Stimulated activated naive CD8-positive, alpha-beta T cell treated with anti-CD3 and anti-CD28 coated beads, Interleukin-15, amount 100 ng/mL, for 72 hours (primary cell): ENCODE data around the gene CLEC9A.
A peak's percentile ranks its signal among the peaks of the same experiment; 100 is the strongest.
"Not testable (repeated sequence)": the region's sequence is repeated elsewhere in the genome, so short reads cannot be mapped to it uniquely, and the experiment has no call there.

Experiments
- ATAC-seq: fragments of 150-1000 bp; cut with Tn5 transposase; 2 replicates; pipeline ENCODE4 v1.10.0; 2021; ENCODE audit warnings: mild to moderate bottlenecking, moderate library complexity
- DNase-seq, 2 donors: peaks; one replicate each; pipeline ENCODE4 v3.0.0; 2021 to 2022
- H3K27ac Mint-ChIP-seq, 2 donors: one replicate each; pipeline ENCODE4 v1.8.0; 2022; ENCODE audit warnings: mild to moderate bottlenecking in 2 of 2, mixed read lengths in 2 of 2, moderate library complexity in 2 of 2
- H3K27me3 Mint-ChIP-seq: one replicate; pipeline ENCODE4 v1.8.0; 2022; ENCODE audit warnings: mixed read lengths
- H3K4me1 Mint-ChIP-seq: one replicate; pipeline ENCODE4 v1.8.0; 2022; ENCODE audit warnings: mild to moderate bottlenecking, mixed read lengths
- H3K4me3 Mint-ChIP-seq, 2 donors: one replicate each; pipeline ENCODE4 v1.8.0; 2022; ENCODE audit warnings: mild to moderate bottlenecking in 2 of 2, mixed read lengths in 2 of 2, moderate library complexity in 1 of 2
- H3K9me3 Mint-ChIP-seq, 2 donors: one replicate each; pipeline ENCODE4 v1.8.0; 2022; ENCODE audit warnings: mixed read lengths in 2 of 2

CLEC9A gene

DNA sequence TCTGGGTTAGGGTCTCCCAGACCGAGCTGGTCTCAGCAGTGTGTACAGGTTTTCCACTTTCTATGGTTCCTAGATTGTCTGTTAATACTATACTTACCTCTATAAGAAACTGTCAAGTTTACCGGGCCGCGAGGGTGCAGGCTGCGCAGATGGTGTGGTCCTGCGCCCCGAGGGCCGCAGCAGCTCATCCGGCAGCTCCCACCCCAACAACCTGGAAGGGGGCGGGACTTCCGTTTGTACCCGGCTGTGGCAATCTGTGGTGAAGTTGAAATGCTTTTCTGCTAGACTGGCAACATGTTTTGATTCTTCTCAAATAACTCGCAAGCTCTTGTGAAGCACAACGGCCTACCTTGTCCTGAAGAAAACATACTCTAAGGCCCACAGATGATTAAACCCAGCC, at the start of gene CLEC9A:
CLEC9A (plus strand) TSS at position 237 of the 400 bp plus-strand sequence. CDS start 22,006 bp downstream, outside the sequence.
- Mint-ChIP-seq H3K27me3 (no peaks in the 10 kb centered on the region), H3K4me1 (no peaks in the 10 kb centered on the region), H3K4me3 (no peak within 1 kb of the TSS), H3K9me3 (no peaks in the 10 kb centered on the region), H3K27ac (peak within 1 kb of the TSS in 1 of 2 donors; percentile 37)
- DNase-seq (no peak), ATAC-seq (no peak)

DNA sequence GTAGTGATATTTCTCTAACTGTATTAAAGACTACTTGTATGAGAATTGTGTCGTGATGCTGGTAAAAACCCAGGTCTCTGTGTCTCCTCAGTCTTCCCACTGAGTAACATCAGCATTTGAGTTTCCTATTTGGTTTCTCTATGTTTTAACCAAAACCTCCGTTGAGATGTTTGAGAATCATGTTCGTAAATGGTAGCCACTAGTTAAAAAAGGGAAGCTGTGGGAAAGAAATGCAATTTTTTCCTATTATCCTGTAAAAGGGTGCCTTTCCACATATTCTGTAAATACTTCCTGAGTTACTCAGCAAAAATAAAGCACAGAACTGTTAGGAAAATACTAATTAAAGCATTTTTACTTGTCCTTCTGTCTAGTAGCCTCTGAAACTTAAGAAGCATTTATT, 38.6 kb upstream of the CLEC9A start:
- no peaks in the 10 kb centered on the region for H3K4me1 Mint-ChIP-seq
- H3K9me3 Mint-ChIP-seq = no peaks in the 10 kb centered on the region
- ATAC-seq (no peak), DNase-seq (no peak)
- H3K4me3 Mint-ChIP-seq = no peak overlapping the region
- H3K27me3 Mint-ChIP-seq = peaks cover 20% of the 10 kb centered on the region
- H3K27ac Mint-ChIP-seq = no peak overlapping the region

DNA sequence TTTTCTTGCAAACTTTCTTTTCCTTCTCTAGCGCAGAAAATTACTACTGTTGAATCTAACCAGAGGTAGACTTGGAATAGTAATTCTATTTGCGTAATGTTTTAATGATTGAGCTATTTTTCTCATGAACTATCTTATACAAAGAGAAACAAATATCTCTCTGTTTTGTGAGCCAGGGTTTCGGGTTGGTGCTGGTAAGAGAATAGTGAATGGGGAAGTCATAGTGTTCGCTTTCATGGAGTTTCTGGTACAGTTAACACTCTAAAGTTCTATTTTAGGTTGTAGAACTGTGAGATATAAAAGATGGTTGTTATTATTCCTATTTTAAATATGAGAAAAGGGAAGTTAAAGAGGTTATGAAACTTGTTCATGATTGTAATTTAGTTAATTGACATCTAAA, 38.2 kb upstream of the CLEC9A start:
- Mint-ChIP-seq H3K27me3 (peaks cover 20% of the 10 kb centered on the region), H3K4me3 (no peak overlapping the region), H3K9me3 (no peaks in the 10 kb centered on the region), H3K27ac (no peak overlapping the region), H3K4me1 (no peaks in the 10 kb centered on the region)
- no peak for ATAC-seq
- DNase-seq = no peak

DNA sequence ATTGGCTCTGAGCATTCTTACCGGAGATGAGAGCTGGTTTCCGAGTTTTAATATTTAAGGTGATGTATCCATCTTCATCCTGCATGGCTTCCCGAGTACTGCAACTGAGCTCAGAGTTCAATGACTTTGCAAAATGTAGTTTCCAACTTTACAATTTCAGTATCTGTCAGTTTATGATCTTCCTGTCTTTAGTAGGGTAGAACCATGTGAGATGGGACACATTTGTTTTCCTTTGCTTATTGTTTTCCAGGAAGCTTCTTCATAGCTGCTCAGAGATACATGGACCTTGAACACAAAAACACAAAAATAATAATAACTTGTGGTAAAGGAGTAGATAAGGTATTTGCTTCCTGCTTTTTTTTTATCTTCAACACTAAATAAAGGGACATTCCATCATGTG, 31.5 kb upstream of the CLEC9A start, which contains the start of gene CLEC1B:
CLEC1B (minus strand) TSS at position 106 of the 400 bp plus-strand sequence; CDS start at position 85, 21 bp downstream.
- H3K27me3 Mint-ChIP-seq = peaks cover 6% of the 10 kb centered on the region
- H3K4me1 Mint-ChIP-seq = no peaks in the 10 kb centered on the region
- no peak for DNase-seq
- no peak for ATAC-seq
- H3K27ac Mint-ChIP-seq = no peak within 1 kb of the TSS
- no peak within 1 kb of the TSS for H3K4me3 Mint-ChIP-seq
- no peaks in the 10 kb centered on the region for H3K9me3 Mint-ChIP-seq

DNA sequence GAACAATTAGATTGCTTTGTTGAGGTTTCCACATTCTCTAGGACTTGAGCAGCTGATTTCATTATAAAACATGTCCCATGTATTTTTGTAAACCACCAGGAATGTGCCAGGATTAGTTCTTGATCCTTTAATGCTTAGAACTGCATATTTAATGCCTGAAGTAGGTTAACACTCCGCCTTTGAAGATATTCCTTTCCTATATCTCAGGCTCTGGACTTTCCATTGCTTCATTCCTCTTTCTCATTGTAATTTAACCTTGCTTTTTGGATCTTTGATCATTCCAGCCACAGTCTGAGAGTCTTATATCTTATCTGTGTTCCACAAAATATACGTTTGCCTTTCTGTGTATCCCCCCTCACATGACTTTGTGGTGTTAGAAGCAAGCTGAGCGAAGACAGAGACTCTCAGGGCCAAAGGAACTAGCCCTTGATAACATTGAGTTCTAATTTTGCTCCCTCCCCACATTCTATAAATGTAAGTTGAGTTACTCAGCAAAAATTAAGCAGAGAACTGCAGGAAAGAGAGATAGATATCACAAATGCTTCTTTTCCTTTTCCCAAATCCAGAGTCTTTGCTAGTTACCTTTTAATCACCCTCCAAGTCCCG, 29.2 kb upstream of the CLEC9A start:
- no peak for DNase-seq

DNA sequence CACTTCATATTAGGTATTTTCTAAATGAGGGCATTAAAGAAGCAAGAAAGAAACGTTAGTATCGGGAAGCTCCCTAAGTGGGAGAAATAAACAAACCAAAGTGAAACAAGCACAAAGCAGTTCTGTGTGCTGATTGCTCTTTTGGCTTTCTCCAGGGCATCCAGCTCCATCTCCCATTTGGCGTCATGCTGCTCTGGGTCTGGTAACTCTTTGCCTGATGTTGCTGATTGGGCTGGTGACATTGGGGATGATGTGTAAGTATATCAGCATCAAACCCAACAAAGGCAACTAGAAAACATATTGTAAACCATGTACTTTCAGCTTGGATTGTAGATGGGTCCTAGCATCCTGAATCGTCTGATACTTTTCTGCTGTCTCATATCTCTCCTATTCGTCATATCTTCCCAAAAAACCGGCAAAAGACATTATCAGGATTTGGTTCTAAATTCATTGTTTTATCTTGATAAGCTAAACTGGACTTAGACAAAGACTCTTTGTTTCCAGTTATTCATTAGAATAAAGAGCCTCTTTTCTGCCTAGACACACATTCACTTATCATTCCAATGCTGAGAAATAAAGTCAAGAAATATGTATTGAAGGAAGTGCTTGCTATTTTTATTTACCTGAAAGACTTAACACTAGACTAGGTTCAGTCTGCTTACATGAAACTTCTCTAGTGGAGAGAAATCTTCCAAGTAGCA, 17.7 kb upstream of the CLEC9A start:
- Mint-ChIP-seq H3K27ac (no peak overlapping the region), H3K4me1 (peaks cover 6% of the 10 kb centered on the region), H3K27me3 (peaks cover 25% of the 10 kb centered on the region), H3K4me3 (no peak overlapping the region), H3K9me3 (no peaks in the 10 kb centered on the region)
- ATAC-seq (no peak), DNase-seq (no peak)

More for the DNA sequence above, 29.2 kb upstream of the CLEC9A start:
- Mint-ChIP-seq H3K4me3 (no peak overlapping the region), H3K9me3 (no peaks in the 10 kb centered on the region), H3K4me1 (no peaks in the 10 kb centered on the region), H3K27ac (no peak overlapping the region), H3K27me3 (peaks cover 6% of the 10 kb centered on the region)
- no peak for ATAC-seq

DNA sequence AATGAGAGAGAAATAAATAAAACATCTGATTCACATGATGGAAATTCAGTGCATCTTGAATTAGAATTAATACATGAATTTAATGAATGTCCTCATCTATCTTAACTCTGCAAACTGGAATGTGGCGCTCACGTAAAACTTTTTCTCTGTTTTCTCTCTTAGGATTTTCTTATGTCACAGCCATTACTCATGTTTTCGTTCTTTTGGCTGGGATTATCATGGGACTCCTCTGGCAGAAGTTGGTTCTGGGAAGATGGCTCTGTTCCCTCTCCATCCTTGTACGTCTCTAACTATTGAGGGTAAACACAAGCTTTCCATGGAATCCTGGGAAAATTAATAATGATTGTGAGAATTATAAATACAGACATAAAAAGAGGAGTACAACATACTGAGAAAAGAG, 15.0 kb upstream of the CLEC9A start:
- Mint-ChIP-seq H3K9me3 (no peaks in the 10 kb centered on the region), H3K4me3 (no peak overlapping the region), H3K4me1 (no peaks in the 10 kb centered on the region), H3K27ac (no peak overlapping the region), H3K27me3 (peaks cover 19% of the 10 kb centered on the region)
- ATAC-seq (no peak), DNase-seq (no peak)

DNA sequence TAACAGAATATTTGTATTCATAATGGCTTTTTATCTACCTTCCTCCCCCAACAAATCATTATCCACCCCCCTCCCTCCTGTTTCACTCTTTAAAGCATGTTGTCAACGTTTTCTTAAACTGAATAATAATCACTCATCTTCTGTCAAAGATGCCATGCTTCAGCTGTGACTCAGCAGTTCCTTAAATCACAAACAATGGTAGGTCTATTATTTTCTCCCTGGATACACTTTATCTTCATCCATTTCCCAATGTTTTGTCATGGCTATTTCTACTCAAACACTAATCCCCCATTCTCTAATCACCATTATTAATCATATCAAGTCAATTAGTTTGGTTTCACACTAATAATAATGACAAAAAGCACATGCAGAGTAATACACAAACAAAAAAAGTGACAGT, 13.6 kb upstream of the CLEC9A start:
- DNase-seq (no peak), ATAC-seq (no peak)
- no peak overlapping the region for H3K27ac Mint-ChIP-seq
- no peaks in the 10 kb centered on the region for H3K9me3 Mint-ChIP-seq
- no peak overlapping the region for H3K4me3 Mint-ChIP-seq
- H3K27me3 Mint-ChIP-seq = peaks cover 13% of the 10 kb centered on the region
- H3K4me1 Mint-ChIP-seq = no peaks in the 10 kb centered on the region

DNA sequence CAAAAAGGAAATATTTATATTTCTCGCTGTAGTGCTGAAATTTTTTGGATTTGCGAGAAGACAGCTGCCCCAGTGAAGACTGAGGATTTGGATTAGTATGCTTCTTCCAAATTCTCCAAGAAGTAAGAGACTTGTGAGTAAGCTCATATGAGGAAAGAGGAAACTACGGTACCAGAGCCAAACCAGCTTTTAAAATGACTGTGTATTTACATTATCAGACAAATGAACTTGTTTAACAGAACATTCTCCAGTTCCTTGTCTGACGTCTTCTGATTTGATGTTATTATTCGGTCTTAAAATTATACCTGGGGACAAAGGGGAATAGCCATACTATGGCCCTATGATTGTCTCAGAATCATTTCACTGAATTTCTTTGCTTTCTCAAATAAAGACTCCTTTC, 12.1 kb upstream of the CLEC9A start:
- ATAC-seq (no peak), DNase-seq (no peak)
- Mint-ChIP-seq H3K9me3 (no peaks in the 10 kb centered on the region), H3K4me1 (no peaks in the 10 kb centered on the region), H3K27me3 (peaks cover 13% of the 10 kb centered on the region), H3K4me3 (no peak overlapping the region), H3K27ac (no peak overlapping the region)

DNA sequence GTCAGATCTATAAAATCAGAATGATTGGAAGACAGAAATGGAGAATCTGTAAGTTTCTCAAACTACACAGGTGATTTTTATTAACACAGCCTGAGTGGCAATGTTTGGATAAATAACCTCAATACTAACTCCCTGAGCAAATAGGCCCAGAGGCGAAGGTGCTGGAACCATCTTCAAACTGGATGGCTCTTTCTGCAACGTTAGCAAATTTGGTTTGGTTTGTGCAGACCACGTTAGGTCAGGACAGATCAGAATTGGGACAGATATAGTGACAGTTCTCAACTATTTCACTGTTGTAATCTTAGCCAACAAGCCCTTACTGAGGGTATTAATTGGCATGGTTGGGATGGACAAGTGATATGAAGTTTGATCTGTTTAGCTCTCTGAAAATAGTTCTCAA, 9.1 kb upstream of the CLEC9A start:
- Mint-ChIP-seq H3K4me3 (no peak overlapping the region), H3K4me1 (no peaks in the 10 kb centered on the region), H3K27me3 (no peaks in the 10 kb centered on the region), H3K9me3 (no peaks in the 10 kb centered on the region), H3K27ac (no peak overlapping the region)
- no peak for DNase-seq
- ATAC-seq = no peak

DNA sequence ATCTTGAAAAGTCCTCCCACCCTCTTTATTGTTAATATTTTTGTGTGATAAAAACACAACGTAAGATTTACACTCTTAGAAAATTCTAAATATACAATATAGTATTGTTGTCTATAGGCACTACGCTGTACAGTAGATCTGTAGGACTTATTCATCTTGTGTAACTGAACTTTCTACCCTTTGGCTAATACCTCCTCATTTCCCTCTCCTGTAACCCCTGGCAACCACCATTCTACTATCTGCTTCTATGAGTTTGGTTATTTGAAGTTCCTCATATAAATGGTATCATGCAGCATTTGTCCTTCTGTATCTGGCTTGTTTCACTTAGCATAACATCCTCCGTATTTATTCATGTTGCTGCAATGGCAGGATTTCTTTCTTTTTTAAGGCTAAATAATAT, 5.2 kb upstream of the CLEC9A start:
- Mint-ChIP-seq H3K4me3 (no peak overlapping the region), H3K27ac (no peak overlapping the region), H3K4me1 (no peaks in the 10 kb centered on the region), H3K9me3 (no peaks in the 10 kb centered on the region), H3K27me3 (no peaks in the 10 kb centered on the region)
- ATAC-seq (no peak), DNase-seq (no peak)

DNA sequence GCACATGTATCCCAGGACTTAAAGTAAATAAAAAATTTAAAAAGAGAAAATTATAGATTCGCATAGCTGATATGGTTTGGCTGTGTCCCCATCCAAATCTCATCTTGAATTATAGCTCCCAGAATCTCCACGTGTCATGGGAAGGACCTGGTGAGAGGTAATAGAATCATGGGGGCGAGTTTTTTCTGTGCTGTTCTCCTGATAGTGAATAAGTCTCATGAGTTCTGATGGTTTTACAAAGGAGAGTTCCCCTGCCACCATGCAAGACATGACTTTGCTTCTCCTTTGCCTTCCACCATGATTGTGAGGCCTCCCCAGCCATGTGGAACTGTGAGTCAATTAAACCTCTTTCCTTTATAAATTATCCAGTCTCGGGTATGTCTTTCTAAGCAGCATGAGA, 3.8 kb upstream of the CLEC9A start:
- not testable (repeated sequence) for H3K27me3 Mint-ChIP-seq, DNase-seq, H3K9me3 Mint-ChIP-seq, H3K4me1 Mint-ChIP-seq, ATAC-seq, H3K4me3 Mint-ChIP-seq
- H3K27ac Mint-ChIP-seq = peak overlapping the region in 1 of 2 donors; percentile 66

DNA sequence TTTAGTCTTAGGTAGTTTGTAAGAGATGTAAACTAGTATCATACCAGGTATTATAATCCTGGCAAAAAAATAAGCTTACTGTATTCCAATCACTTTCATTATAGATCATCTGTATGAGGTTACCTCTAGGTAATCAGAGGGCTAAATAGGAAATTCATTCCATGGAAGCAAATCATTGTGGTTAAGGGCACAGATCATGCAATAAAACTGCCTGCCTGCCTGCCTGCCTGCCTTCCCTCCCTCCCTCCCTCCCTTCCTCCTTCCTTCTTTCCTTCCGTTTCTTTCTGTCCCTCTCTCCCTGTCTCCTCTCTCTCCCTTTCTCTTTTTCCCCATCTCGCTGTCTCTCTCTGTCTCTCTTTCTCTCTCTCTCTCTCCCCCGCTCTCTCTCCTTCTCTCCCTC, 3.2 kb upstream of the CLEC9A start:
- ATAC-seq = no peak
- no peak for DNase-seq
- Mint-ChIP-seq H3K27ac (no peak overlapping the region), H3K27me3 (no peaks in the 10 kb centered on the region), H3K9me3 (no peaks in the 10 kb centered on the region), H3K4me3 (no peak overlapping the region), H3K4me1 (no peaks in the 10 kb centered on the region)

DNA sequence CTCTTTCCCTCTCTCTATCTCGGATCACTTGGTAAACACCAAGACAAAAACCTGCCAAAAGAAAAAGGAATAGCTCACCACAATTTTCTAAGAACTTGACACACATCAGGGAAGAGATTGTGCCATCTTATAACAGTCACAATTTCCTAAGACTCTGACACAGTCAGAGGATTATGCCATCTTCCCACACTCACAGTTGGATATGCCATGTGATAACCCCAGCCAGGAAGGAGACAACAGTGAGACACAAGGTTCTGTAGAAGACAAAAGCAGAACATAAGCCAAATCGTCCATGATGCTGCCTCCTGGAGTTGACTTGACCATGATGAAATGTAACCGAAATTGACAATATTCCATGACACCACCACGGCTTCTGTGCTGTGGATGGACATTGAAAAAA, 2.8 kb upstream of the CLEC9A start:
- no peaks in the 10 kb centered on the region for H3K9me3 Mint-ChIP-seq
- no peak overlapping the region for H3K4me3 Mint-ChIP-seq
- no peaks in the 10 kb centered on the region for H3K4me1 Mint-ChIP-seq
- no peak for ATAC-seq
- H3K27ac Mint-ChIP-seq = no peak overlapping the region
- H3K27me3 Mint-ChIP-seq = no peaks in the 10 kb centered on the region
- DNase-seq = no peak

DNA sequence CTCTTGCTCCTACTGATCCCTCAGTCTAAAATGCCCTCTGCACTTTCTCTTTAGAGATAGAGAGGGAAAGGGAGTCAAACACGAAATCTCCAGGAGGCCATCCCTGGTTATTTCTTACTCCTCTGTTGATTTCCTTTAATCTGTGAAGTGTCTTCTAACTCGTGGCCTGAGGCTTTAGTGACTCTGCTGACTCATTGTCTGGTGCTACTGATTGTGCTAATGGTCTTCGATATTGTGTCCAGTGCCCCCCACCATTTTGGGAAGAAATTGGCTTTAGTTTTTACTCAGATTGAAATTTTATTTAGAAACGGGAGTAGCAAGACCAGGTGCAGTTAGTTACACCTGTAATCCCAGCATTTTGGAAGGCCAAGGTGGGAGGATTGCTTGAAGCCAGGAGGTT, 839 bp downstream of the CLEC9A start:
- Mint-ChIP-seq H3K4me1 (no peaks in the 10 kb centered on the region), H3K27me3 (no peaks in the 10 kb centered on the region), H3K27ac (no peak overlapping the region), H3K4me3 (no peak overlapping the region), H3K9me3 (no peaks in the 10 kb centered on the region)
- no peak for DNase-seq
- no peak for ATAC-seq

DNA sequence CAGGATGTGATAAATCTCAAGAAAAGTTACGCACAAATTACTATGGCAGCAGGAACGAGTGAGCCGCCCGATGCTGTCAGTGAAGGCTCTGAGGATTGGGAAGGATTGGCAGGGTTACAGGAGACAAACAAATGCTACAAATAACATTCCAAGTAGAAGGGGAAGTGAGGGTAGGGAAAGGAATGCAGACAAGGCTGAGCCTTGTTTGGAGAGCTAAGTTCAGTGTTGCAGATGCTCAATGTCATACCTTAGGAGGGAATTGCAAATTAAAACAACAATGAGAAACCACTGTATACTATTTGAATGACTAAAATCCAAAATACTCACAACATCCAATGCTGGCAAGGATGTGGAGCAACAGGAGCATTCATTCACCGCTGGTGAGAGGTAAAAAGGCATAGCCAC, 1.3 kb downstream of the CLEC9A start:
- Mint-ChIP-seq H3K4me1 (no peaks in the 10 kb centered on the region), H3K27ac (peak overlapping the region in 1 of 2 donors; percentile 29), H3K9me3 (no peaks in the 10 kb centered on the region), H3K4me3 (no peak overlapping the region), H3K27me3 (no peaks in the 10 kb centered on the region)
- ATAC-seq = no peak
- DNase-seq = no peak
